Neutrophil (primary cell): ENCODE results near the gene PHEX.

Experiments
- H3K27ac ChIP-seq: fragments of 200-600 bp; sonication (generic); 2 replicates; pipeline ENCODE4 v1.5.1; 2016; ENCODE audit warnings: mild to moderate bottlenecking, moderate library complexity
- H3K27me3 ChIP-seq: fragments of 200-600 bp; sonication (generic); 2 replicates; pipeline ENCODE4 v1.6.0; 2016; ENCODE audit warnings: mild to moderate bottlenecking
- H3K36me3 ChIP-seq: fragments of 200-600 bp; sonication (generic); 2 replicates; pipeline ENCODE4 v1.5.1; 2017
- H3K4me1 ChIP-seq, 2 experiments: fragments of 200-600 bp in 1 of 2; sonication (generic) in 1 of 2; 1 replicate in 1 of 2; 2 replicates in 1 of 2; pipeline versions ENCODE4 v1.5.1 to v1.6.1; 2013 to 2016; ENCODE audit warnings: low read depth in 1 of 2, low read length in 1 of 2, mild to moderate bottlenecking in 1 of 2, moderate library complexity in 1 of 2; ENCODE audit not compliant: control insufficient read depth in 1 of 2, insufficient read depth in 1 of 2
- H3K4me3 ChIP-seq, 2 experiments: fragments of 200-600 bp in 1 of 2; sonication (generic) in 1 of 2; 1 replicate in 1 of 2; 2 replicates in 1 of 2; pipeline ENCODE4 v1.5.1; 2013 to 2016; ENCODE audit warnings: low read depth in 1 of 2, low read length in 1 of 2, mild to moderate bottlenecking in 1 of 2, moderate library complexity in 1 of 2
- H3K9me3 ChIP-seq: fragments of 200-600 bp; sonication (generic); 2 replicates; pipeline ENCODE4 v1.5.1; 2016
- TF ChIP-seq, protein P1 (sequence below): fragments of 200-600 bp; sonication (generic); IDR thresholded peaks from 2 replicates; pipeline ENCODE4 v1.5.1; 2016; ENCODE audit warnings: antibody characterized with exemption

The PHEX gene

DNA sequence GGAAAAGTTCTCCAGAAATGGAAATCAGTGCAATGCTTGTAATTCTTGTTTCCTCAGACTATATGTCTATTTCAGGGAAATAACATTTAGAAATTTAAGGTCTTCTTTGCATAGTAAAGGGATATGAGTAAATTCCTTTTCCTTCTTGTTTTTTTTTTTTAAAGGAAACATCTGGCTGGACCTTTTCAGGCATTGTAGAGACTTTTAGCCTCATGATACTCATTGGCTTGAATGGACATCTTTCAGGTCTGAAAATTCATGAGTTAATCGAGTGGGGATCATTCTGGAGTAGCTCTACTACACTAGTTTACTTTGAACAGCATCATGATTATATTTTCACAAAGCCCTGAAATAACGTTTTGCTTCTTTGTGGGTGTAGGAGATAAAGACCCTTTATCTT, 152.0 kb downstream of the PHEX start:
- Histone ChIP-seq H3K27ac (no peak overlapping the region), H3K9me3 (no peaks in the 10 kb centered on the region), H3K36me3 (no peaks in the 10 kb centered on the region), H3K4me1 (no peaks in the 10 kb centered on the region), H3K4me3 (no peak overlapping the region), H3K27me3 (no peaks in the 10 kb centered on the region)
- TF ChIP-seq, protein P1, sequence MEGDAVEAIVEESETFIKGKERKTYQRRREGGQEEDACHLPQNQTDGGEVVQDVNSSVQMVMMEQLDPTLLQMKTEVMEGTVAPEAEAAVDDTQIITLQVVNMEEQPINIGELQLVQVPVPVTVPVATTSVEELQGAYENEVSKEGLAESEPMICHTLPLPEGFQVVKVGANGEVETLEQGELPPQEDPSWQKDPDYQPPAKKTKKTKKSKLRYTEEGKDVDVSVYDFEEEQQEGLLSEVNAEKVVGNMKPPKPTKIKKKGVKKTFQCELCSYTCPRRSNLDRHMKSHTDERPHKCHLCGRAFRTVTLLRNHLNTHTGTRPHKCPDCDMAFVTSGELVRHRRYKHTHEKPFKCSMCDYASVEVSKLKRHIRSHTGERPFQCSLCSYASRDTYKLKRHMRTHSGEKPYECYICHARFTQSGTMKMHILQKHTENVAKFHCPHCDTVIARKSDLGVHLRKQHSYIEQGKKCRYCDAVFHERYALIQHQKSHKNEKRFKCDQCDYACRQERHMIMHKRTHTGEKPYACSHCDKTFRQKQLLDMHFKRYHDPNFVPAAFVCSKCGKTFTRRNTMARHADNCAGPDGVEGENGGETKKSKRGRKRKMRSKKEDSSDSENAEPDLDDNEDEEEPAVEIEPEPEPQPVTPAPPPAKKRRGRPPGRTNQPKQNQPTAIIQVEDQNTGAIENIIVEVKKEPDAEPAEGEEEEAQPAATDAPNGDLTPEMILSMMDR: no peak

DNA sequence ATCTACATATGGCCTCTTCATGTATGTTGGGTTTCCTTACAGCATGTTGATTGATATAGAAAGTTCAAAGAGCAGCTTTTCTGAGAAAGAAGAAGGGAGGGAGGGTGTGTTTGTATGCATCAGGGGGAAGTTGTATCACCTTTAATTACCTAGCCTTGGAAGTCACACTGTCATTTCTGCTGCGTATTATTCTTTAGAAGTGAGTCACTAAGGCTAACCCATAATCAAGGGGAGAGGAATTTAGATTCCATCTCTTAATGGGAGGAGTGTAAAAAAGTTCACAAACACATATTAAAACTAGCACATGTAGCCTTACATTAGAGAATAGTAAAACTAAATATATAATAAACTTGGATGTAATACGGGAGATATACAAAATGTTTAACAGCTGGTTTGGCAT, 154.0 kb downstream of the PHEX start:
- H3K27ac ChIP-seq: no peak overlapping the region
- H3K4me1 ChIP-seq: no peaks in the 10 kb centered on the region
- H3K36me3 ChIP-seq: no peaks in the 10 kb centered on the region
- TF ChIP-seq, protein P1: no peak
- no peaks in the 10 kb centered on the region for H3K27me3 ChIP-seq
- H3K9me3 ChIP-seq: no peaks in the 10 kb centered on the region
- no peak overlapping the region for H3K4me3 ChIP-seq

DNA sequence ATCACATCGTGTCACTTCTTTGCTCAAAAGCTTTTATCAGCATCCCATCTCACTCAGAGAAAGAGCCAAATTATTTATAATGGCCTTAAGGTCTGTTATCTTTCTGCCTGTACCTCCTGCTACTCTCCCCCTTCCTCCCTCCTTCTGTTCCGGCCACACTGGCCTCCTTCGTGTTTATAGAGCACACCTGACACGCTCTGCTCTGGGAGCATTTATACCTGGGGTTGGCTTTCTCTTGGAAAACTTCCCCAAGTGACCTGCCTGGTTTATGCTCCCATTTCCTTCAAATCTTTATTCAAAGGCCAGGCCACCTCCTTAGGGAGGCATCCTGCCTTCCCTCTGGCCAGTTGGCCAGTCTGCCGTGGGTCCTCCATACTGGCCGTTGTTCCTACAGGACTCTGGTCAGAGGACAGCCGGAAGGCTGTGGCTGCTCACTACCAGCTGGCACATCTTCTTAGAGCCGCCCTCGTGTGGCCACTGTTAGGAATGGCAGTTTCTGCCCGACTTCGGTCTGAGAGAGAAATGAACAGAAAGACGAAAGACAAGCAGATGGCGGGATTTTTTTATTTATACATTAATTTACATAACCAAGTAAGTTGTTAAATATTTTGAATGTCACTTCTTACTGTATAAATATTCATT, 160.4 kb downstream of the PHEX start:
- H3K4me1 ChIP-seq: no peaks in the 10 kb centered on the region
- no peaks in the 10 kb centered on the region for H3K36me3 ChIP-seq
- H3K9me3 ChIP-seq: no peaks in the 10 kb centered on the region
- TF ChIP-seq, protein P1: peak; percentile 71
- no peak overlapping the region for H3K4me3 ChIP-seq
- H3K27ac ChIP-seq: no peak overlapping the region
- H3K27me3 ChIP-seq: no peaks in the 10 kb centered on the region

DNA sequence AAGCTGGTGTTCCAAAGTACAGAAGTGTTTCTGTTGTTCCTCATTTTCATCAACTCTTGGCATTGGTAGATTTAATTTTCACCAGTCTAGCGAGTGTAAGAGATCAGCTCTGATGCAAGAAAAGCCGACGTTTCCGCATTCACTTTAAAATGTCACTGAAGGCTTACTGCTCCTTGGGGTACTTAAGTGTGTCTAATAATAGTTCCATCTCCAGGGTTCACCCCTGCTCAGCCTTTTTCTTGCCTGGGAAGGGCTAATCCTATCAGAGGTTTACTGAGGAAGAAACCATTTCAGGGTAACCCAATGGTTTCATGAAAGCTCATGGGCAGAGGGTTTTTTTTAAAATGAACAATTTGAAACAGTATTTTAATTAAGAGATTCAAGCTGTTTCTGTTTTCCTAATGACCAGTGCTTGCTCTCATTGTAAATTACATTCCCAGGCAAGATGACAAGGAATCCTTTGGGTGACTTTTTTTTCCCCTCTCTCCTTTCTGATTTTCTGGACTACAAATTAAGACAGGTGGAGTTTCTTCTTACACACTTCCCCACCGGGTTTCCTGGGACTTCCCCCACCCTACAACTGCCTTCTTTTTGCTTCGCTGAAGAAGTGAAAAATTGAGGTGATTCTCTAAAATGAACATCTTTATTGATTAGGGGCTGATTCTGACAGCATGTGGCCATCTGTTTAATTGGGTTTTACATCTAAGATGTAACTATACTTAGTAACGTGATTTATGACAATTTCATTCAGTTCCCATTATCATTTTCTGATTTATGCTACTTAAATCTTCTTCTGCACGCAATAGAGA, 161.9 kb downstream of the PHEX start:
- Histone ChIP-seq H3K4me1 (no peaks in the 10 kb centered on the region), H3K27ac (no peak overlapping the region), H3K27me3 (no peaks in the 10 kb centered on the region), H3K9me3 (no peaks in the 10 kb centered on the region), H3K36me3 (no peaks in the 10 kb centered on the region), H3K4me3 (no peak overlapping the region)
- TF ChIP-seq, protein P1: no peak

DNA sequence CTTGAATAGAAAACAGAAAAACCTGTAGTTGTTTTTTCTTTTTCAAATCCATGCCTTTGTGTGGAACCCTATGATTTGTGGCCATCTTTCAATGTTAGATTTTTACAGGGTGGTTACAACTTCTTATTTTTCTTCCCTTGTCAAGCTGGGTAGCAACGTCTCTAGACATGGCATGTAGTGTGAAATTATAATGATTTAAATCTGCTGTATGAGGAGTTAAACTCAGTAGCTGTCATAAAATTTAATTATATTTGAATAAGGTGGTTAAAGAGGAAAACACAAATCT, 162.5 kb downstream of the PHEX start:
- Histone ChIP-seq H3K36me3 (no peaks in the 10 kb centered on the region), H3K4me1 (no peaks in the 10 kb centered on the region), H3K4me3 (no peak overlapping the region), H3K27ac (no peak overlapping the region), H3K9me3 (no peaks in the 10 kb centered on the region), H3K27me3 (no peaks in the 10 kb centered on the region)
- TF ChIP-seq, protein P1: no peak
